OCI-LY1 (cell line): ENCODE measurements around the gene LHX5.

Experiments
- H2AFZ ChIP-seq: fragments of 200-600 bp; sonication (generic), shearing (Covaris generic); 2 replicates; pipeline ENCODE4 v1.6.0; 2014; ENCODE audit warnings: antibody characterized with exemption, mild to moderate bottlenecking, low read length
- H3F3A ChIP-seq: fragments of 200-600 bp; sonication (generic), shearing (Covaris generic); 2 replicates; pipeline ENCODE4 v1.6.0; 2014; ENCODE audit warnings: mild to moderate bottlenecking, antibody characterized with exemption, low read length, moderate library complexity; ENCODE audit not compliant: insufficient read depth
- H3K27ac ChIP-seq: fragments of 200-600 bp; sonication (generic); 2 replicates; pipeline ENCODE4 v1.5.1; 2014; ENCODE audit warnings: low read length, mixed run types, mild to moderate bottlenecking, low read depth; ENCODE audit not compliant: poor library complexity, severe bottlenecking
- H3K27me3 ChIP-seq: fragments of 200-600 bp; sonication (generic); 2 replicates; pipeline ENCODE4 v1.6.0; 2014; ENCODE audit warnings: antibody characterized with exemption, mild to moderate bottlenecking, low read length, moderate library complexity; ENCODE audit not compliant: insufficient read depth
- H3K36me3 ChIP-seq: fragments of 200-600 bp; sonication (generic); 2 replicates; pipeline ENCODE4 v1.6.1; 2014; ENCODE audit warnings: mild to moderate bottlenecking, antibody characterized with exemption, low read length, moderate library complexity, mixed read lengths; ENCODE audit not compliant: insufficient read depth
- H3K4me1 ChIP-seq: fragments of 200-600 bp; sonication (generic); 2 replicates; pipeline ENCODE4 v1.5.1; 2014; ENCODE audit warnings: mild to moderate bottlenecking, low read length, moderate library complexity; ENCODE audit not compliant: insufficient read depth, severe bottlenecking
- H3K4me2 ChIP-seq: fragments of 200-600 bp; sonication (generic), shearing (Covaris generic); 2 replicates; pipeline ENCODE4 v1.6.1; 2014; ENCODE audit warnings: low read length
- H3K4me3 ChIP-seq: fragments of 200-600 bp; sonication (generic); 2 replicates; pipeline ENCODE4 v1.5.1; 2014; ENCODE audit warnings: low read length, low read depth, mild to moderate bottlenecking, mixed read lengths; ENCODE audit not compliant: poor library complexity, severe bottlenecking
- H3K79me2 ChIP-seq: fragments of 200-600 bp; shearing (Covaris generic); 2 replicates; pipeline ENCODE4 v1.6.1; 2016; ENCODE audit warnings: mixed run types, low read length, mixed read lengths; ENCODE audit not compliant: insufficient read depth
- H3K9ac ChIP-seq: fragments of 200-600 bp; sonication (generic), shearing (Covaris generic); 2 replicates; pipeline ENCODE4 v1.6.1; 2014; ENCODE audit warnings: mild to moderate bottlenecking, low read length, mixed read lengths
- H3K9me2 ChIP-seq: fragments of 200-600 bp; sonication (generic), shearing (Covaris generic); 2 replicates; pipeline ENCODE4 v1.6.1; 2014; ENCODE audit warnings: low read depth, mild to moderate bottlenecking, low read length, mixed read lengths
- H3K9me3 ChIP-seq: fragments of 200-600 bp; shearing (Covaris generic); 2 replicates; pipeline ENCODE4 v1.6.1; 2014; ENCODE audit warnings: low read length, mixed read lengths
- H4K20me1 ChIP-seq: fragments of 200-600 bp; sonication (generic), shearing (Covaris generic); 2 replicates; pipeline ENCODE4 v1.6.0; 2016; ENCODE audit warnings: mild to moderate bottlenecking, low read length; ENCODE audit not compliant: insufficient read depth
- EZH2 ChIP-seq: fragments of 200-600 bp; sonication (generic), shearing (Covaris generic); IDR thresholded peaks from 2 replicates; pipeline ENCODE4 v1.8.0; 2017; ENCODE audit warnings: borderline replicate concordance, mixed run types, mild to moderate bottlenecking, antibody characterized with exemption, low read length, moderate library complexity, mixed read lengths
- TF ChIP-seq, protein P1 (sequence below): fragments of 200-600 bp; sonication (generic), shearing (Covaris generic); IDR thresholded peaks from 2 replicates; pipeline ENCODE4 v1.5.1; 2017; ENCODE audit warnings: mild to moderate bottlenecking, antibody characterized with exemption, low read length, moderate library complexity, mixed read lengths

Gene LHX5

DNA sequence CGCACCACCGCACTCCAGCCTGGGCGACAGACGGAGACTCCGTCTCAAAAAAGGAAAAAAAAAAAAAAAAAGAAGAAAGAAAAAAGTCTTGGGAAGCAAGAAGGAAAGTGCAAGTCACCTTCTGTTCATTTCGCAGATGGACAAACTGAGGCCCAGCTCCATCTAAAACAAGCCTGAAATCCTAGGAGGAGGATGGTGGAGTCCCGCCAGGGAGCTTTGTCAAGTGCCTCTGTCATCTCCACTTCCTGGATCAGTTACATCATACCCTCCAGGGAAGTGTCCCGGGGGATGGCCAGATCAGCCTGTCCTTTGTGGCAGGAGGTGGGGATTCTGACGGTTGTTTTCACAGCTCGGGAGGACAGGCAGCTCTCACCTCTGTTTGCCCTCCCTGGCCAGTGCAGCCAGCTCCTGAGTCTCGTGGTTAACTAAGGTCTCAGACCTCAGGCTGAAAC is 58.2 kb downstream of the LHX5 start:
- Histone ChIP-seq H3K9me3 (no peaks in the 10 kb centered on the region), H3K79me2 (no peaks in the 10 kb centered on the region), H3K9ac (no peak overlapping the region), H3K4me3 (no peak overlapping the region), H3F3A (no peaks in the 10 kb centered on the region), H3K27me3 (0 out of 2 replicates have a peak, but pooled peaks cover 4% of the 10 kb centered on the region), H3K27ac (no peak overlapping the region), H3K4me1 (peaks cover 3% of the 10 kb centered on the region), H3K9me2 (no peaks in the 10 kb centered on the region), H4K20me1 (no peaks in the 10 kb centered on the region), H2AFZ (no peak overlapping the region), H3K36me3 (no peaks in the 10 kb centered on the region), H3K4me2 (no peak overlapping the region)
- TF ChIP-seq, protein P1, sequence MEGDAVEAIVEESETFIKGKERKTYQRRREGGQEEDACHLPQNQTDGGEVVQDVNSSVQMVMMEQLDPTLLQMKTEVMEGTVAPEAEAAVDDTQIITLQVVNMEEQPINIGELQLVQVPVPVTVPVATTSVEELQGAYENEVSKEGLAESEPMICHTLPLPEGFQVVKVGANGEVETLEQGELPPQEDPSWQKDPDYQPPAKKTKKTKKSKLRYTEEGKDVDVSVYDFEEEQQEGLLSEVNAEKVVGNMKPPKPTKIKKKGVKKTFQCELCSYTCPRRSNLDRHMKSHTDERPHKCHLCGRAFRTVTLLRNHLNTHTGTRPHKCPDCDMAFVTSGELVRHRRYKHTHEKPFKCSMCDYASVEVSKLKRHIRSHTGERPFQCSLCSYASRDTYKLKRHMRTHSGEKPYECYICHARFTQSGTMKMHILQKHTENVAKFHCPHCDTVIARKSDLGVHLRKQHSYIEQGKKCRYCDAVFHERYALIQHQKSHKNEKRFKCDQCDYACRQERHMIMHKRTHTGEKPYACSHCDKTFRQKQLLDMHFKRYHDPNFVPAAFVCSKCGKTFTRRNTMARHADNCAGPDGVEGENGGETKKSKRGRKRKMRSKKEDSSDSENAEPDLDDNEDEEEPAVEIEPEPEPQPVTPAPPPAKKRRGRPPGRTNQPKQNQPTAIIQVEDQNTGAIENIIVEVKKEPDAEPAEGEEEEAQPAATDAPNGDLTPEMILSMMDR: no peak
- no peak for TF ChIP-seq EZH2
